Measurements from ENCODE around the gene VWA5B1.

DNA sequence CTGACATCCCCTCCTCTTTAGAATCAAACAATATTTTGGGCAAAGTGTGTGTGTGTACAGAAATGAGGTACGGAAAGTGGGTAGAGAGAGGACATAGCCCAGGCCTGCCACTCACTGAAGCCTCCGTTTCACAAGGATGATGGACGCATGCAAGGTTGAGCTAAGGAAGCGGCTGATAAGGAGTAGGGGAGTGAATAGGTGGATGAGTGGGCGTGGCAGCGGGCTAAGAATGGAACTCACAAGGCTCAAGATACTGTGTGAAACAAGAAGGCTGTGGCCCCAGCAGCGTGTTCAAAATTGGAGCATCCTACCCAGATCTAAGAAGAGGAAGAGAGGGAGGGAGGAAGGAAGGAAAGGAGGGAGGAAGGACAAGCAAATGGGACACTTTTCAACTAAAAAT, 37.5 kb downstream of the VWA5B1 start:
- no peak for TF ChIP-seq EP300 (IDR thresholded peaks at IDR 0.05)
- TF ChIP-seq, protein P1, sequence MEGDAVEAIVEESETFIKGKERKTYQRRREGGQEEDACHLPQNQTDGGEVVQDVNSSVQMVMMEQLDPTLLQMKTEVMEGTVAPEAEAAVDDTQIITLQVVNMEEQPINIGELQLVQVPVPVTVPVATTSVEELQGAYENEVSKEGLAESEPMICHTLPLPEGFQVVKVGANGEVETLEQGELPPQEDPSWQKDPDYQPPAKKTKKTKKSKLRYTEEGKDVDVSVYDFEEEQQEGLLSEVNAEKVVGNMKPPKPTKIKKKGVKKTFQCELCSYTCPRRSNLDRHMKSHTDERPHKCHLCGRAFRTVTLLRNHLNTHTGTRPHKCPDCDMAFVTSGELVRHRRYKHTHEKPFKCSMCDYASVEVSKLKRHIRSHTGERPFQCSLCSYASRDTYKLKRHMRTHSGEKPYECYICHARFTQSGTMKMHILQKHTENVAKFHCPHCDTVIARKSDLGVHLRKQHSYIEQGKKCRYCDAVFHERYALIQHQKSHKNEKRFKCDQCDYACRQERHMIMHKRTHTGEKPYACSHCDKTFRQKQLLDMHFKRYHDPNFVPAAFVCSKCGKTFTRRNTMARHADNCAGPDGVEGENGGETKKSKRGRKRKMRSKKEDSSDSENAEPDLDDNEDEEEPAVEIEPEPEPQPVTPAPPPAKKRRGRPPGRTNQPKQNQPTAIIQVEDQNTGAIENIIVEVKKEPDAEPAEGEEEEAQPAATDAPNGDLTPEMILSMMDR (IDR thresholded peaks at IDR 0.05), result no peak

Measured in tibial nerve (tissue), 4 donors.